ENCODE measurements around the gene CFHR2. TPM values are rescaled to one million over a fixed set of nuclear protein-coding genes. Genes with fewer than 3 reads are reported as not detected.
"Not testable (repeated sequence)": the region's sequence is repeated elsewhere in the genome, so short reads cannot be mapped to it uniquely, and the experiment has no call there.

The CFHR2 gene
- total RNA-seq, 1 donor from 2014 or later = not detected

GRCh38 chr1:196933531-196934189, 9.9 kb upstream of the CFHR2 start:
- no peaks in the 10 kb centered on the region for H3K27me3 ChIP-seq
- no peaks in the 10 kb centered on the region for H3K9me3 ChIP-seq
- TF ChIP-seq POLR2AphosphoS5 (IDR thresholded peaks at IDR 0.05; ENCODE audit: insufficient read depth in 1 of 2, low read depth in 1 of 2) (no peak), CTCF (IDR thresholded peaks at IDR 0.05) (no peak), POLR2A (IDR thresholded peaks at IDR 0.05) (no peak)
- no peak overlapping the region for H3K27ac ChIP-seq
- H3K4me3 ChIP-seq = no peak overlapping the region
- no peaks in the 10 kb centered on the region for H3K36me3 ChIP-seq
- no peak for DNase-seq (ENCODE audit: extremely low spot score in 2 of 2)
- H3K4me1 ChIP-seq = no peaks in the 10 kb centered on the region
- intact Hi-C loops (cut with DNase I) = no loop called here

GRCh38 chr1:196941474-196941873, 2.1 kb upstream of the CFHR2 start:
- H3K9me3 ChIP-seq; H3K27ac ChIP-seq; H3K36me3 ChIP-seq; H3K4me3 ChIP-seq; H3K4me1 ChIP-seq; H3K27me3 ChIP-seq; DNase-seq (ENCODE audit: extremely low spot score in 2 of 2); intact Hi-C loops (cut with DNase I): not testable (repeated sequence)

GRCh38 chr1:196951711-196952394, 8.3 kb downstream of the CFHR2 start:
- H3K27ac ChIP-seq = no peak overlapping the region
- intact Hi-C loops (cut with DNase I) = no loop called here
- H3K27me3 ChIP-seq = no peaks in the 10 kb centered on the region
- no peaks in the 10 kb centered on the region for H3K9me3 ChIP-seq
- H3K36me3 ChIP-seq = no peaks in the 10 kb centered on the region
- no peak for TF ChIP-seq POLR2AphosphoS5 (IDR thresholded peaks at IDR 0.05; ENCODE audit: insufficient read depth in 1 of 2, low read depth in 1 of 2)
- no peak for TF ChIP-seq POLR2A (IDR thresholded peaks at IDR 0.05)
- TF ChIP-seq CTCF (IDR thresholded peaks at IDR 0.05) = no peak
- no peak overlapping the region for H3K4me3 ChIP-seq
- H3K4me1 ChIP-seq = no peaks in the 10 kb centered on the region
- no peak for DNase-seq (ENCODE audit: extremely low spot score in 2 of 2)

- TF ChIP-seq CTCF (IDR thresholded peaks at IDR 0.05) (no peak), POLR2AphosphoS5 (IDR thresholded peaks at IDR 0.05; ENCODE audit: insufficient read depth in 1 of 2, low read depth in 1 of 2) (no peak), POLR2A (IDR thresholded peaks at IDR 0.05) (no peak)
- Histone ChIP-seq H3K9me3 (no peaks in the 10 kb centered on the region), H3K27me3 (no peaks in the 10 kb centered on the region), H3K27ac (no peak overlapping the region), H3K36me3 (no peaks in the 10 kb centered on the region), H3K4me1 (no peaks in the 10 kb centered on the region), H3K4me3 (no peak overlapping the region)
- intact Hi-C loops (cut with DNase I) = no loop called here
- no peak for DNase-seq (ENCODE audit: extremely low spot score in 2 of 2)
Measured at GRCh38 chr1:196954778-196955177, 11.2 kb downstream of the CFHR2 start.

GRCh38 chr1:196955926-196956325, 12.4 kb downstream of the CFHR2 start:
- intact Hi-C loops (cut with DNase I) = no loop called here
- H3K27ac ChIP-seq = no peak overlapping the region
- H3K9me3 ChIP-seq = no peaks in the 10 kb centered on the region
- no peaks in the 10 kb centered on the region for H3K4me1 ChIP-seq
- H3K36me3 ChIP-seq = no peaks in the 10 kb centered on the region
- H3K27me3 ChIP-seq = no peaks in the 10 kb centered on the region
- no peak overlapping the region for H3K4me3 ChIP-seq
- no peak for TF ChIP-seq POLR2A (IDR thresholded peaks at IDR 0.05)
- TF ChIP-seq POLR2AphosphoS5 (IDR thresholded peaks at IDR 0.05; ENCODE audit: insufficient read depth in 1 of 2, low read depth in 1 of 2) = no peak
- TF ChIP-seq CTCF (IDR thresholded peaks at IDR 0.05) = no peak
- no peak for DNase-seq (ENCODE audit: extremely low spot score in 2 of 2)
